Measurements from ENCODE around the gene DENND1B.

- no peak for TF ChIP-seq POLR2A (IDR thresholded peaks at IDR 0.05)
- TF ChIP-seq CTCF (IDR thresholded peaks at IDR 0.05 in 4 of 5, conservative IDR thresholded peaks at IDR 0.05 in 1 of 5), result no peak
Observed at GRCh38 chr1:197671920-197672319, 103.4 kb downstream of the DENND1B start.
